Measurements from ENCODE around the gene HCRT.
"Not testable (repeated sequence)": the region's sequence is repeated elsewhere in the genome, so short reads cannot be mapped to it uniquely, and the experiment has no call there.

DNA sequence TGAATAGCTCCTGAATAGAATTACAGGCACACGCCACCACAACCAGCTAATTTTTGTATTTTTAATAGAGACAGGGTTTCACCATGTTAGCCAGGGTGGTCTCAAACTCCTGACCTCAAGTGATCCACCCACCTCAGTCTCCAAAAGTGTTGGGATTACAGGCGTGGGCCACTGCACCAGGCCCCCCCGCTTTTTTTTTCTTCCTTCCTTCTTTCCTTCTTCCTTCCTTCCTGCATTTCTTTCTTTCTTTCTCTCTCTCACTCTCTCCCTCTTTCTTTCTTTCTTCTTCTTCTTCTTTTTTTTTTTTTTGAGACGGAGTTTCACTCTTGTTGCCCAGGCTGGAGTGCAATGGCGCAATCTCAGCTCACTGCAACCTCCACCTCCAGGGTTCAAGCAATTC lies 939 bp upstream of the HCRT start:
- not testable (repeated sequence) for TF ChIP-seq POLR2A, TAF1, POLR2AphosphoS5 (IDR thresholded peaks at IDR 0.05; ENCODE audit: low read depth, low read length)

Data from GM12891 (cell line).